Heart right ventricle (tissue), 16 donors: ENCODE measurements around the gene KIT. TPM values are rescaled to one million over a fixed set of nuclear protein-coding genes. Genes with fewer than 3 reads are reported as not detected.
A peak's percentile ranks its signal among the peaks of the same experiment; 100 is the strongest.

Experiments
- ATAC-seq, 8 donors: fragments of 200-7000 bp; cut with Tn5 transposase; one replicate each; pipeline ENCODE4 v1.9.1; 2020; ENCODE audit warnings: mild to moderate bottlenecking in 8 of 8, moderate library complexity in 8 of 8, moderate number of reproducible peaks in 1 of 8
- DNase-seq, 2 donors: peaks; one replicate each; pipeline ENCODE4 v3.0.0-alpha.2; 2020
- H3K27ac ChIP-seq, 10 donors: fragments of 200-600 bp; sonication (generic) in 2 of 10; one replicate each; pipeline versions ENCODE4 v1.5.0 to v1.8.0; 2020 to 2022; ENCODE audit warnings: mild to moderate bottlenecking in 3 of 10
- H3K27me3 ChIP-seq, 7 donors: fragments of 200-600 bp; one replicate each; pipeline ENCODE4 v1.8.0; 2021 to 2022; ENCODE audit warnings: mild to moderate bottlenecking in 2 of 7
- H3K36me3 ChIP-seq, 9 donors: fragments of 200-600 bp; sonication (generic) in 1 of 9; one replicate each; pipeline versions ENCODE4 v1.5.0 to v1.8.0; 2020 to 2022; ENCODE audit warnings: mild to moderate bottlenecking in 2 of 9
- H3K4me1 ChIP-seq, 9 donors: fragments of 200-600 bp; sonication (generic) in 1 of 9; one replicate each; pipeline versions ENCODE4 v1.5.0 to v1.8.0; 2020 to 2022; ENCODE audit warnings: mild to moderate bottlenecking in 4 of 9
- H3K4me3 ChIP-seq, 10 donors: fragments of 200-600 bp; sonication (generic) in 2 of 10; one replicate each; pipeline versions ENCODE4 v1.5.0 to v1.8.0; 2020 to 2022; ENCODE audit warnings: mild to moderate bottlenecking in 7 of 10, moderate library complexity in 2 of 10
- H3K9me3 ChIP-seq, 11 donors: fragments of 200-600 bp in 10 of 11; sonication (generic) in 2 of 11; one replicate each; pipeline versions ENCODE4 v1.5.0 to v1.8.0; 2013 to 2022; ENCODE audit warnings: mild to moderate bottlenecking in 2 of 11, control low read depth in 1 of 11, moderate library complexity in 1 of 11
- CTCF ChIP-seq, 9 donors: fragments of 200-600 bp; sonication (generic) in 2 of 9; IDR thresholded peaks; one replicate each; pipeline versions ENCODE4 v1.5.0 to v1.8.0; 2021 to 2022; ENCODE audit warnings: antibody characterized with exemption in 9 of 9, mild to moderate bottlenecking in 5 of 9, moderate library complexity in 1 of 9
- whole genome bisulfite sequencing, 2 donors: extraction: QIAGEN DNeasy Blood & Tissue Kit; methylation state at CpG; one replicate each; pipeline ENCODE4 v1.1.7; 2013; ENCODE audit warnings: inconsistent platforms in 1 of 2; 5-methylcytosine and 5-hydroxymethylcytosine counted together
- intact Hi-C, 10 donors: fragments of 100-400 bp; cut with DNase I; formaldehyde crosslinking; loops; one replicate each; pipeline versions ENCODE4 v1.11.1 to v1.14.2; 2022
- long read RNA-seq, 3 donors: library from polyadenylated mRNA; unstranded; transcript quantifications; one replicate each; pipeline ENCODE4 v2.0.0, GENCODE V29; 2020 to 2021
- polyA plus RNA-seq, 2 donors: library from polyadenylated mRNA; stranded (reverse); fragments of 200-250 nt; gene quantifications; one replicate each; pipeline ENCODE4 v1.2.3, GENCODE V29; 2013
- total RNA-seq, 10 donors: library from RNA; stranded (reverse); fragmentation: NEBNext Ultra II Directional in 3 of 10; extraction: Animal tissue kit (Norgen Biotek cat#: 25700) in 3 of 10; gene quantifications; one replicate each; pipeline versions ENCODE4 v1.2.1 to v1.2.4, GENCODE V29; 2021 to 2023
- donor health status: Arrhythmogenic right ventricular cardiomyopathy.
- donor health status: ischemic (EF 13 %, LVEDD 7.1; RV severe dilation, severe dysfunction).
- donor health status: healthy with polysubstance abuse.
- donor health status: DM: no; HTN: yes; CAD: no.
- donor health status: DM: no; HTN: no; CAD: no.
- donor health status: ischemic (EF 25% LVEDD 6.9; RV normal size, moderate dysfunction).
- donor health status: ischemic (EF 25% LVEDD 5.7; RV mildly dilated, moderate dysfunction).
- donor health status: healthy.
- donor health status: DM: yes; HTN: yes; CAD: no.
- donor health status: Ischemic cardiomyopathy.
- donor health status: ischemic (EF 35%, LVEDD 5.7; RV mildly dilated, moderate dysfunction).
- donor health status: nonischemic (EF 11% LVEDD 7.7; RV severe dilation, severe dysfunction).
- donor health status: DM: yes; HTN: yes; CAD: no.
- donor health status: PGD.
- donor health status: ischemic (EF 29% LVEDD 5.4; RV normal size, mild dysfunction).
- donor health status: nonischemic (EF 23%, LVEDD 6.1; RV moderate dilation, normal function).

KIT gene
- total RNA-seq (1 to 10 TPM in 9 of 10 donors, under 1 TPM in 1; 0.97 to 6.8 (median 2.4) TPM), polyA plus RNA-seq (under 1 TPM; 0.07 to 0.51 TPM)
- long read RNA-seq, donor 1, partial matches to known transcripts, result 0 of 2 reads
- long read RNA-seq, donor 1, other reads (novel, unspliced or antisense), result 1 of 2 reads
- long read RNA-seq, donor 2, partial matches to known transcripts, result 0 of 2 reads
- long read RNA-seq, donor 2, other reads (novel, unspliced or antisense), result 1 of 2 reads
- long read RNA-seq, donor 3, result 0 reads

GRCh38 chr4:54657551-54658251 lies at the start of gene KIT:
KIT (plus strand) TSS chr4:54657957; CDS start chr4:54658015, 58 bp downstream.
- H3K9me3 ChIP-seq, result no peaks in the 10 kb centered on the region
- H3K27ac ChIP-seq, result peak within 1 kb of the TSS in 7 of 10 donors; percentile 11 to 65 (median 53)
- peak; percentile 49 to 80 (median 64) for ATAC-seq
- peak within 1 kb of the TSS; percentile 34 to 78 (median 64) for H3K4me3 ChIP-seq
- peak; percentile 12 to 35 for DNase-seq
- WGBS, 2 donors, result 1 to 2% methylated on average over 69 to 72 of the region's 72 CpGs
- intact Hi-C loops, result loop anchor here in 3 of 10 donors (5.0 to 10.0 kb wide), 5 partner anchors 125 to 323 kb away; no protein-coding TSS in a partner anchor
- peaks cover 4 to 46% (median 30%) of the 10 kb centered on the region in 9 donors for H3K4me1 ChIP-seq
- peaks cover 0 to 42% (median 16%) of the 10 kb centered on the region in 7 donors for H3K27me3 ChIP-seq
- no peaks in the 10 kb centered on the region for H3K36me3 ChIP-seq
- no peak for TF ChIP-seq CTCF (IDR thresholded peaks at IDR 0.05)

- H3K36me3 ChIP-seq, result no peaks in the 10 kb centered on the region
- no peak overlapping the region for H3K27ac ChIP-seq
- DNase-seq, result no peak
- intact Hi-C loops, result no loop called here
- WGBS, 2 donors, result 93 to 96% methylated on average over 1 of the region's 1 CpG
- ATAC-seq, result no peak
- no peaks in the 10 kb centered on the region for H3K27me3 ChIP-seq
- H3K4me3 ChIP-seq, result no peak overlapping the region
- peaks cover 0 to 19% (median 0%) of the 10 kb centered on the region in 11 donors for H3K9me3 ChIP-seq
- no peak for TF ChIP-seq CTCF (IDR thresholded peaks at IDR 0.05)
- no peaks in the 10 kb centered on the region for H3K4me1 ChIP-seq
Measured at GRCh38 chr4:54609310-54609709, 48.4 kb upstream of the KIT start.

- 85 to 88% methylated on average over 4 of the region's 4 CpGs for WGBS, 2 donors
- no peak overlapping the region for H3K27ac ChIP-seq
- H3K9me3 ChIP-seq, result no peaks in the 10 kb centered on the region
- ATAC-seq, result no peak
- no peaks in the 10 kb centered on the region for H3K4me1 ChIP-seq
- intact Hi-C loops, result no loop called here
- TF ChIP-seq CTCF (IDR thresholded peaks at IDR 0.05), result no peak
- H3K27me3 ChIP-seq, result no peaks in the 10 kb centered on the region
- no peaks in the 10 kb centered on the region for H3K36me3 ChIP-seq
- no peak overlapping the region for H3K4me3 ChIP-seq
- no peak for DNase-seq
Measured at GRCh38 chr4:54614149-54614548, 43.6 kb upstream of the KIT start.

- Histone ChIP-seq H3K4me3 (no peak overlapping the region), H3K36me3 (no peaks in the 10 kb centered on the region), H3K4me1 (peaks cover 0 to 7% (median 0%) of the 10 kb centered on the region in 9 donors), H3K27me3 (no peaks in the 10 kb centered on the region), H3K27ac (no peak overlapping the region), H3K9me3 (no peaks in the 10 kb centered on the region)
- intact Hi-C loops, result no loop called here
- DNase-seq (no peak), ATAC-seq (no peak)
- no peak for TF ChIP-seq CTCF (IDR thresholded peaks at IDR 0.05)
- 94 to 96% methylated on average over 3 of the region's 3 CpGs for WGBS, 2 donors
Measured at GRCh38 chr4:54620773-54621172, 37.0 kb upstream of the KIT start.
